ENCODE results near the gene CHD3.
"Not testable (repeated sequence)": the region's sequence is repeated elsewhere in the genome, so short reads cannot be mapped to it uniquely, and the experiment has no call there.

CHD3 gene

GRCh38 chr17:7850701-7851437, 37.7 kb upstream of the CHD3 start:
- no peak for DNase-seq

- DNase-seq: peak; percentile 78
These were observed 36.9 kb upstream of the CHD3 start for GRCh38 chr17:7851438-7852261.

- no peak for DNase-seq
These were observed 36.3 kb upstream of the CHD3 start for GRCh38 chr17:7852262-7852670.

- DNase-seq: no peak
These were observed 35.5 kb upstream of the CHD3 start for GRCh38 chr17:7852919-7853690.

GRCh38 chr17:7853691-7854038, 34.9 kb upstream of the CHD3 start:
- DNase-seq: no peak

GRCh38 chr17:7854078-7854777, 34.4 kb upstream of the CHD3 start:
- no peak for DNase-seq

- no peak for DNase-seq
These were observed 33.5 kb upstream of the CHD3 start, which contains the start of gene TMEM88 for GRCh38 chr17:7854851-7855659. Gene TMEM88 (plus strand): TSS chr17:7855066. CDS start chr17:7855075, 9 bp downstream.

- DNase-seq: no peak
These were observed 33.0 kb upstream of the CHD3 start for GRCh38 chr17:7855660-7856010.

GRCh38 chr17:7856011-7856810, 32.4 kb upstream of the CHD3 start:
- peak; percentile 38 for DNase-seq

- DNase-seq: peak; percentile 100
These were observed 31.5 kb upstream of the CHD3 start, which contains the start of gene NAA38 for GRCh38 chr17:7856811-7857712. Gene NAA38 (minus strand): TSS chr17:7857559. CDS start chr17:7857463, 96 bp downstream.

- DNase-seq: peak; percentile 94
These were observed 30.7 kb upstream of the CHD3 start, which contains the start of gene CYB5D1 for GRCh38 chr17:7857713-7858521. Gene CYB5D1 (plus strand): TSS chr17:7858003. CDS start chr17:7858135, 132 bp downstream.

- DNase-seq: peak; percentile 65
These were observed 30.1 kb upstream of the CHD3 start for GRCh38 chr17:7858522-7858810.

- DNase-seq: no peak
These were observed 29.6 kb upstream of the CHD3 start for GRCh38 chr17:7859028-7859427.

GRCh38 chr17:7862692-7863437, 25.7 kb upstream of the CHD3 start:
- peak; percentile 59 for DNase-seq

GRCh38 chr17:7864384-7864783, 24.2 kb upstream of the CHD3 start:
- not testable (repeated sequence) for DNase-seq

- DNase-seq: no peak
These were observed 23.5 kb upstream of the CHD3 start for GRCh38 chr17:7864995-7865650.

- no peak for DNase-seq
These were observed 20.7 kb upstream of the CHD3 start for GRCh38 chr17:7867881-7868329.

GRCh38 chr17:7873051-7873450, 15.5 kb upstream of the CHD3 start:
- DNase-seq: no peak

All from EL (cell line).